Stimulated activated CD8-positive, alpha-beta memory T cell treated with anti-CD3 and anti-CD28 coated beads, Interleukin-15, amount 100 ng/mL, for 24 hours (primary cell): ENCODE measurements around the gene EIF4ENIF1.
"Not testable (repeated sequence)": the region's sequence is repeated elsewhere in the genome, so short reads cannot be mapped to it uniquely, and the experiment has no call there.

Experiments used
- DNase-seq: peaks from one replicate; pipeline ENCODE4 v3.0.0-alpha.2; 2020; ENCODE audit warnings: low read depth

Gene EIF4ENIF1, protein sequence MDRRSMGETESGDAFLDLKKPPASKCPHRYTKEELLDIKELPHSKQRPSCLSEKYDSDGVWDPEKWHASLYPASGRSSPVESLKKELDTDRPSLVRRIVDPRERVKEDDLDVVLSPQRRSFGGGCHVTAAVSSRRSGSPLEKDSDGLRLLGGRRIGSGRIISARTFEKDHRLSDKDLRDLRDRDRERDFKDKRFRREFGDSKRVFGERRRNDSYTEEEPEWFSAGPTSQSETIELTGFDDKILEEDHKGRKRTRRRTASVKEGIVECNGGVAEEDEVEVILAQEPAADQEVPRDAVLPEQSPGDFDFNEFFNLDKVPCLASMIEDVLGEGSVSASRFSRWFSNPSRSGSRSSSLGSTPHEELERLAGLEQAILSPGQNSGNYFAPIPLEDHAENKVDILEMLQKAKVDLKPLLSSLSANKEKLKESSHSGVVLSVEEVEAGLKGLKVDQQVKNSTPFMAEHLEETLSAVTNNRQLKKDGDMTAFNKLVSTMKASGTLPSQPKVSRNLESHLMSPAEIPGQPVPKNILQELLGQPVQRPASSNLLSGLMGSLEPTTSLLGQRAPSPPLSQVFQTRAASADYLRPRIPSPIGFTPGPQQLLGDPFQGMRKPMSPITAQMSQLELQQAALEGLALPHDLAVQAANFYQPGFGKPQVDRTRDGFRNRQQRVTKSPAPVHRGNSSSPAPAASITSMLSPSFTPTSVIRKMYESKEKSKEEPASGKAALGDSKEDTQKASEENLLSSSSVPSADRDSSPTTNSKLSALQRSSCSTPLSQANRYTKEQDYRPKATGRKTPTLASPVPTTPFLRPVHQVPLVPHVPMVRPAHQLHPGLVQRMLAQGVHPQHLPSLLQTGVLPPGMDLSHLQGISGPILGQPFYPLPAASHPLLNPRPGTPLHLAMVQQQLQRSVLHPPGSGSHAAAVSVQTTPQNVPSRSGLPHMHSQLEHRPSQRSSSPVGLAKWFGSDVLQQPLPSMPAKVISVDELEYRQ

GRCh38 chr22:31489632-31490495, at the start of gene EIF4ENIF1:
EIF4ENIF1 (minus strand) TSS chr22:31489842; CDS start chr22:31488718, 1,124 bp downstream.
- peak; percentile 63 for DNase-seq

DNA sequence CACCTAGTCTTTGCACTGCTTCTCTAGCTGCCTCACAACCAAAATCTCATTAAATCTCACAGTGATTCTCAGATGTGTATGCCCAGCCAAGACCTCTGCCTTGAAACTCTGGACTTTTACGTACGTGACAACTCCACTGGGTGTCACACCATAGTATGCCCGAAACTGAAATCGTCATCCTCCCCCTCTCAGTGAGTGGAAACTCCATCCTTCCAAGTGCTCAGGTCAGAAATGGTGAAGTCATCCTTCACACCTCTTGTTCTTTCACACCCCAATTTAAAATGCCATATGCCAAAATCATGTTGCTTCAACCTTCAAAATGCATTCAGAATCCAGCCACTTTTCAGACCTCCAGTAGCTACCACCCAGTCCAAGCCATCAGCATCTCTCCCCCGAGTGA, 49.2 kb upstream of the EIF4ENIF1 start:
- DNase-seq, result no peak

DNA sequence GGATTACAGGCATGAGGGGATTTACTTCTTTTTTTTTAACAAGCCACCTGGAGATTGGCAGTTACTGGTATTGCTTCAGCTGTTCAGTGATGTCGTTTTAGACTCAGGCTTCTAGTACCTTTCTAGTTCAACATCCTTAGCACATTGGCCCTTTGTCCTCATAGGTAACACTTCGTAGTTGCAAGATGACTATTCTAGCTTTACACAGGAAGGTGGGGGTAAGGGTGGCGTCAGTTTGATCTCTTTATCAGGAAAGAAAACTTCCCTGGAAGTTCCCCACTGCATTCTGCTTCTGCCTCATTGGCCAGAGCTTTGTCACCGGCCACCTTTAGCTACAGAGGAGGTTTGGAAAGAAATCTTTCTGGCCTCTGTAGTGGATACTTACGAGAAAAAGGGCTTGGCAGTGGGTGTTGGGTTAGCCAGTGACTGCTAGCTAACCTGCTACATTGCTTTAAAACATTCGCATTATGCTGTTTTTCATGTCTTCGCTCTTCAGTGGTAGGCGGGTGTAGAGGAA, 47.4 kb upstream of the EIF4ENIF1 start:
- DNase-seq, result no peak

DNA sequence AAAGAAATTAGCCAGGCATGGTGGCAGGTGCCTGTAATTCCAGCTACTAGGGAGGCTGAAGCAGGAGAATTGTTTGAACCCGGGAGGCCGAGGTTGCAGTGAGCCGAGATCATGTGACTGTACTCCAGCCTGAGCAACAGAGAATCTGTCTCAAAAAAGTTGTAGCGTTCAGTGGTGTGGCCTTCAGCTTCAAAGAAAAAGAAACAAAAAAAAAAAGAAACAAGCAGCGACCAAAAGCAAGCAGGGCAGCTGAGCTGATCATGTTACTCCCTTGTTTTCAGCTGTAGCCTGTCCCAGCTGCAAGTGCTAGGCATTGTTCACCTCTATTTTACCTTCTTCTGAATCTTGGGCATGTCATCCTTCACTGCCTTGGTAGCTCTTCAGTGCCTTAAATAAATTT, 43.7 kb upstream of the EIF4ENIF1 start:
- DNase-seq, result no peak

DNA sequence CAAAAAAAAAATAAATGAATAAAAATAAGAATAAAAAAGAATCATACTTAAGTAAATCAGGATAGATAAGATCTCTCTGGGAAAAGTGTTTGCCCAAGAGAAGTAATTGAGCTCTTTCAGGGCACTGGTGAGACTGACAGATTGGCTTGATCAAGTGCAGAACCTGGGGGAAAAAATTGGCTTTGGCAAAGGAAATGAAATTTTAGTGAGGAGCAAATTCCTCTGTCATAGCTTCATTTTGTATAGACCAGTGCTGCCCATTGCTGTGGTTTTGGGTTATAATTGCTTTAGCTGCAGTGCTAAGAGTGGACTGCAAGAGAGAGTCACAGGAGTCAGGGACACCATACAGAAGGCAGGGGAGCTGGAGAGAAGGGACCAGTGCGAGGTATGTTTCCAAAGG, 42.4 kb upstream of the EIF4ENIF1 start:
- DNase-seq, result no peak

DNA sequence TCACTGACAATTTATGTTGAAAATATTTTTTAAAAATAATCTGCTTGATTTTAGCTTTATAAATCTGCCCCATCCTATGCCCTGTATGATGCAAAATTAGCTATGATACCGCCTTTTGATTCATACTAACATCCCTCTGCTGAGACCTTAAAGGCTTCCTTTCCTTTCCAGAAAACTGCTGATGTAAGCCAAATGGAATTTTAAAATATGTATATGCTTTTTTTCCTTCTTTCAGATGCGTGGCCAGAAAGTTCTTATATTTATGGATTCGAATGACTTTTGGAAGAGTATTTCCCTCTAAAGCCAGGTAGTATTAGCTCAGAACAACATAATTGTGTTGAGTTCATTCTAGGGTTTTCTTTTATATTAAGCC, 41.2 kb upstream of the EIF4ENIF1 start:
- DNase-seq, result no peak

GRCh38 chr22:31526270-31526669, 36.6 kb upstream of the EIF4ENIF1 start:
- no peak for DNase-seq

GRCh38 chr22:31524132-31524531, 34.5 kb upstream of the EIF4ENIF1 start:
- not testable (repeated sequence) for DNase-seq

DNA sequence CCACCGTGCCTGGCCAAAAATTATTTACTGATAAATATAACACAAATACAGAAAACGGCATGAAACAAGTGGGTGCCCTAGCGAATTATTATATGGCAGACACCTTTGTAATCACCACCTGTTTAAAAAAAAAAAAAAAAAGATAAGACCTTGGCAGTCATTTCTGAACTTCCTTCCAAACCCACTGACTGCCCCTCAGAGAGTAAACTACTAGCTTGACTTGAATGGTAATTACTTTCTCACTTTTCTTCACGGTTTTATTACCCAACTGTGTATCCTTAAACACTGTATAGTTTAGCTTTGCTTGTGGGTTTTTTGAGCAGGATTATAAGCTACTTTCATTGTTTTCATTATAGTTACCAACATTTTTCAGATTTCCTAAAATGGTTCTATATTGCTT, 30.4 kb upstream of the EIF4ENIF1 start:
- no peak for DNase-seq

GRCh38 chr22:31509061-31509762, 19.6 kb upstream of the EIF4ENIF1 start:
- no peak for DNase-seq

GRCh38 chr22:31508536-31508935, 18.9 kb upstream of the EIF4ENIF1 start:
- DNase-seq, result no peak

- not testable (repeated sequence) for DNase-seq
Observed at GRCh38 chr22:31507517-31507916, 17.9 kb upstream of the EIF4ENIF1 start.

DNA sequence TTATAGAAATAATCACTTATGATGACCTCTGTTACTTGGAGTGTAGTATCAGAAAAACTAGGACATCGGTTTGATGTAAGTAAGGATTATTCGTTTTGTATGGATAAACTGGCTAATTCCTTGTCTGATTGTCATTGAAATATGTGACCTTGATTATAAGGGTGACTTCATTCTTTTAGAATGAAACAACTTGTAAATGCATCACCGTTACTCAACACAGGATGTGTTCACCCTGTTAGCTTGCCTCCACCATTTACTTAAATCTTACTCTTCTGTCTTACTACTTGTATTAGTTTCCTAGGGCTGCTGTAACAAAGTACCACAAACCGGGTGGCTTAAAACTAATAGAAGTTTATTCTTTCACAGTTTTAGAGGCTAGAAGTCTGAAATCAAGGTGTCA, 14.6 kb upstream of the EIF4ENIF1 start:
- no peak for DNase-seq

DNA sequence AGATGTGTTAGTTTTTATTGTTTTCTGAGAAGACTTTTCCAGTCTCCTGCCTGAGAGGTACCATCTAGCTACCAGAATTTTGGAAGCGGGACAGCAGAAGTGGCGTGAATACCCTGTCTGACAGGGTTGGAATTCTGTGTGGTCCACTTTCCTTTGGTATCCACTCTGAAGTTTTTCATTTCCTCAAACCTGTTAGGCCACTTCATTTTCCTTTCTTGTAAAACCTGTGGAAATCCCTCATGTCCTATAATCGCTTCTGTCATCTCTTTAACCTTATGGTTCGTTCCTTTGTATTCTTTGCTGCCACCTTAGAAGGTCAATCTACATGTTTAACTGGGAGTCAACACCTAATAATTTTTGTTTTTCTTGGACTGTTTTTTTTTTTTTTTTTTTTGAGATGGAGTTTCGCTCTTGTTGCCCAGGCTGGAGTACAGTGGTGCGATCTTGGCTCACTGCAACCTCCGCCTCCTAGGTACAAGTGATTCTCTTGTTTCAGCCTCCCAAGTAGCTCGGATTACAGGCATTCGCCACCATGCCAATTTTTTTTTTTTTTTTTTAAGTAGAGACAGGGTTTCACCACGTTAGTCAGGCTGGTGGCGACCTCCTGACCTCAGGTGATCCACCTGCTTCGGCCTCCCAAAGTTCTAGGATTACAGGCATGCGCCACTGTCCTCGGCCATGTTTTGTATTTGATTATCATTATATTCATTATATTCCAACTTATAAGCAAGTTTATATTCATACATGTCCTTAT, 13.7 kb upstream of the EIF4ENIF1 start:
- DNase-seq, result no peak

DNA sequence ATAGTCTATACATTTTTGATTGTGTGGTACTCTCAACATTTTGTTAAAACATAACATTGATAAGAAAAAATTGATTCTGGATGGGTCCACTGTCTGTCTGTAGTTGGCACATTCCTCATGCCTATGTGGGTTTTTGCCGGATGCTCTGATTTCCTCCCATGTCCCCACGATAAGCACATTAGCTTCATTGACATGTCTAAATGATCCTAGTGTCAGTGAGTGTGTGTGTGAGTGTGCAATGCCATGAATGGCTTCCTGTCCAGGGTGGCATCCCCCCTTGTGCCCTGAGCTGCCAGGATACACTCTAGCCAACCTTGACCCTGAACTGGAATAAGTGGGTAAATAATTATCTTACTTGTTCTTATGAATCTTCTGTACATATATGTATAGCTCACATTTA, 12.1 kb upstream of the EIF4ENIF1 start:
- no peak for DNase-seq

GRCh38 chr22:31497148-31497938, 7.7 kb upstream of the EIF4ENIF1 start:
- DNase-seq, result no peak

- no peak for DNase-seq
Observed at GRCh38 chr22:31496735-31497146, 7.1 kb upstream of the EIF4ENIF1 start.

GRCh38 chr22:31496007-31496734, 6.5 kb upstream of the EIF4ENIF1 start, which contains the start of gene SFI1:
SFI1 (plus strand) TSS chr22:31496536; CDS start chr22:31508285, 11,749 bp downstream.
- DNase-seq, result peak; percentile 90

GRCh38 chr22:31495343-31495742, 5.7 kb upstream of the EIF4ENIF1 start:
- DNase-seq, result no peak
